Activated B cell treated with CpG ODN at 0.5 μM for 24 hours (primary cell): ENCODE results near the gene NEB. TPM values are rescaled to one million over a fixed set of nuclear protein-coding genes. Genes with fewer than 3 reads are reported as not detected.

Experiments used
- ATAC-seq: fragments of 200-7000 bp; cut with Tn5 transposase; one replicate; pipeline ENCODE4 v1.10.0; 2021; ENCODE audit warnings: low read depth, mild to moderate bottlenecking, moderate library complexity
- CTCF ChIA-PET: fragments of 350-600 bp; sonication (Branson Sonifier 250); formaldehyde crosslinking; loops from one replicate; lab custom pipeline; 2021; ENCODE audit warnings: antibody characterized with exemption; lab: Charles Lee
- POLR2A ChIA-PET: fragments of 350-600 bp; sonication (Branson Sonifier 250); formaldehyde crosslinking; loops from one replicate; lab custom pipeline; 2021; ENCODE audit warnings: antibody characterized with exemption; lab: Charles Lee
- DNase-seq: peaks from one replicate; pipeline ENCODE4 v3.0.0; 2022
- H3K27ac Mint-ChIP-seq: one replicate; pipeline ENCODE4 v1.8.0; 2020; ENCODE audit warnings: mixed read lengths
- H3K27me3 Mint-ChIP-seq: one replicate; pipeline ENCODE4 v1.8.0; 2021; ENCODE audit warnings: mixed read lengths
- H3K36me3 Mint-ChIP-seq: one replicate; pipeline ENCODE4 v1.8.0; 2021; ENCODE audit warnings: low read depth, mixed read lengths
- H3K4me1 Mint-ChIP-seq: one replicate; pipeline ENCODE4 v1.8.0; 2021; ENCODE audit warnings: mixed read lengths
- H3K4me3 Mint-ChIP-seq: one replicate; pipeline ENCODE4 v1.8.0; 2020; ENCODE audit warnings: mild to moderate bottlenecking, mixed read lengths
- H3K9me3 Mint-ChIP-seq: one replicate; pipeline ENCODE4 v1.8.0; 2020; ENCODE audit warnings: mixed read lengths
- intact Hi-C: fragments of 100-400 bp; cut with micrococcal nuclease; formaldehyde crosslinking; loops from one replicate; pipeline ENCODE4 v1.15.1; 2024
- total RNA-seq: library from RNA; stranded (reverse); gene quantifications from 2 replicates; pipeline ENCODE4 v1.2.3, GENCODE V29; 2022
- TF ChIP-seq, protein P1 (sequence below): fragments of 200-600 bp; IDR thresholded peaks from one replicate; pipeline ENCODE4 v1.8.0; 2022; ENCODE audit warnings: antibody characterized with exemption, mild to moderate bottlenecking

Gene NEB
- total RNA-seq, 1 donor from 2014 or later: 1.2 TPM

DNA sequence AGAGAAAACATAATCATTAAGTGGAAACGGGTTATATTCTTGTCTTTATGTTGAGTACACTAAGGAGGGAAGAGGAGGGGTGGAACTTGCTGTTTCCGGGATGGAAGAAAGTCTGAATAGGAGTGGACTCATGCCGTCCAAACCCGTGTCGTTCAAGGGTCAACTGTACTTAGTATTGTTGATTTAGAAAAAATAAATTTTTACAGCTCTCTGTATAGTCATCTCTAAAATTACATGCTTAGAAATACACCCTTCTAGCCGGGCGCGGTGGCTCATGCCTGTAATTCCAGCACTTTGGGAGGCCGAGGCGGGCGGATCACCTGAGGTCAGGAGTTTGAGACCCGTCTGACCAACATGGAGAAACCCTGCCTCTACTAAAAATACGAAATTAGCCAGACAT is 295.1 kb downstream of the NEB start:
- Mint-ChIP-seq H3K4me3 (no peak overlapping the region), H3K27me3 (no peaks in the 10 kb centered on the region), H3K36me3 (peaks cover 71% of the 10 kb centered on the region), H3K27ac (no peak overlapping the region), H3K4me1 (no peaks in the 10 kb centered on the region), H3K9me3 (no peaks in the 10 kb centered on the region)
- DNase-seq (no peak), ATAC-seq (no peak)
- ChIA-PET POLR2A (no interaction called here), CTCF (interaction anchor here (1.5 kb wide), 1 partner anchor 587 kb away, joined by 4 read pairs; no protein-coding TSS in a partner anchor)
- intact Hi-C loops: loop anchor here (10.0 kb wide), 1 partner anchor 244 kb away; no protein-coding TSS in a partner anchor
- TF ChIP-seq, protein P1, sequence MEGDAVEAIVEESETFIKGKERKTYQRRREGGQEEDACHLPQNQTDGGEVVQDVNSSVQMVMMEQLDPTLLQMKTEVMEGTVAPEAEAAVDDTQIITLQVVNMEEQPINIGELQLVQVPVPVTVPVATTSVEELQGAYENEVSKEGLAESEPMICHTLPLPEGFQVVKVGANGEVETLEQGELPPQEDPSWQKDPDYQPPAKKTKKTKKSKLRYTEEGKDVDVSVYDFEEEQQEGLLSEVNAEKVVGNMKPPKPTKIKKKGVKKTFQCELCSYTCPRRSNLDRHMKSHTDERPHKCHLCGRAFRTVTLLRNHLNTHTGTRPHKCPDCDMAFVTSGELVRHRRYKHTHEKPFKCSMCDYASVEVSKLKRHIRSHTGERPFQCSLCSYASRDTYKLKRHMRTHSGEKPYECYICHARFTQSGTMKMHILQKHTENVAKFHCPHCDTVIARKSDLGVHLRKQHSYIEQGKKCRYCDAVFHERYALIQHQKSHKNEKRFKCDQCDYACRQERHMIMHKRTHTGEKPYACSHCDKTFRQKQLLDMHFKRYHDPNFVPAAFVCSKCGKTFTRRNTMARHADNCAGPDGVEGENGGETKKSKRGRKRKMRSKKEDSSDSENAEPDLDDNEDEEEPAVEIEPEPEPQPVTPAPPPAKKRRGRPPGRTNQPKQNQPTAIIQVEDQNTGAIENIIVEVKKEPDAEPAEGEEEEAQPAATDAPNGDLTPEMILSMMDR: no peak

DNA sequence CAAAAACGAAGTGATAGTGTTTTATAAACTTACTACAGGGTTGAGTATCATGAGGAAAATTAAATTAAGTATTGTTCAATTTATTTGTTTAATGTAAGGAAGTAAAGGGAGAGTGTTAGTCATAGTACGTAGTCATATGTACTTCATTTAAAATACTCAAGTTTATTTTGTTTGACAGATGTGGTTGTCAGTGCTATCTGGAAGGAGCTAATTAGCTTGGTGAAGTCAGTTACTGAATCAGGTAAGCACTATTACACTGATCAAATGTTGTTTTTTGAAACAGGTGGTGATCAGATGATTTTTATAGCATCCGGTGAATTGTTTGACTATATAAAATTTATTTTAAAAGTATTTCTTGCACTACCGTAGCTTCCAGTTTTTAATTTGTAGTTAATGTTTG is 295.8 kb downstream of the NEB start:
- Mint-ChIP-seq H3K4me1 (no peaks in the 10 kb centered on the region), H3K4me3 (no peak overlapping the region), H3K9me3 (no peaks in the 10 kb centered on the region), H3K36me3 (peaks cover 70% of the 10 kb centered on the region), H3K27me3 (no peaks in the 10 kb centered on the region), H3K27ac (no peak overlapping the region)
- CTCF ChIA-PET: interaction anchor here (1.5 kb wide), 1 partner anchor 587 kb away, joined by 4 read pairs; no protein-coding TSS in a partner anchor
- TF ChIP-seq, protein P1: no peak
- ATAC-seq (no peak), DNase-seq (no peak)
- POLR2A ChIA-PET: no interaction called here
- intact Hi-C loops: loop anchor here (10.0 kb wide), 1 partner anchor 244 kb away; no protein-coding TSS in a partner anchor

DNA sequence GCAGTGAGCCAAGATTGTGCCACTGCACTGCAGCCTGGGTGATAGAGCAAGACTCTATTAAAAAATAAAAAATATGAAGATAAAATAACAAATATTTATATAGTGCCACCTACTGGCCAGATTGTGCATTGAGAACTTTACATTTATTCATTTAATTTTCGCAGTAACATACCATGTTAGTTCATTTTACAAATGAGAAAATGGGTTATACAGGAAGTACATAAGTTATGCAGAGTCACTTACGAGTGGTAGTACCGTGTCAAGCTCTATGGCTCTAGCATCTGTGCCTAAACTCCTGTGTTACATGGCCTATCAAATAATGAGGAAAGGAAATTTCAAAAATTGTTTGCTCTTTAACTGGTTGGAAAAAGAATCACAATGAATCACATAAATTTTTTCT is 296.6 kb downstream of the NEB start:
- peak; percentile 37 for ATAC-seq
- intact Hi-C loops: loop anchor here (2.0 to 10.0 kb wide), 2 partner anchors 243 to 1839 kb away; no protein-coding TSS in a partner anchor
- peaks cover 69% of the 10 kb centered on the region for H3K36me3 Mint-ChIP-seq
- no peaks in the 10 kb centered on the region for H3K27me3 Mint-ChIP-seq
- ChIA-PET CTCF (interaction anchor here (0.9 to 1.5 kb wide), 4 partner anchors 10 to 588 kb away, joined by 4 to 5 read pairs (median 4); partner anchors contain the start of gene RBM43), POLR2A (no interaction called here)
- TF ChIP-seq, protein P1: peak; percentile 46
- no peak overlapping the region for H3K4me3 Mint-ChIP-seq
- H3K9me3 Mint-ChIP-seq: no peaks in the 10 kb centered on the region
- H3K4me1 Mint-ChIP-seq: no peaks in the 10 kb centered on the region
- no peak overlapping the region for H3K27ac Mint-ChIP-seq
- DNase-seq: no peak

Other genes with a start within 250 kb of the NEB start
- 51.0 and 53.2 TPM in 2 replicates for gene ARL5A, start 93.9 kb upstream of the NEB start, total RNA-seq